Measurements from ENCODE around the gene DBP.
A peak's percentile ranks its signal among the peaks of the same experiment; 100 is the strongest.
"Not testable (repeated sequence)": the region's sequence is repeated elsewhere in the genome, so short reads cannot be mapped to it uniquely, and the experiment has no call there.

DBP gene

GRCh38 chr19:48636859-48637448 lies at the start of gene DBP:
TSS of gene DBP (minus strand) at chr19:48637379. CDS start at chr19:48636994, 385 bp downstream.
- peak; percentile 61 for DNase-seq

GRCh38 chr19:48686637-48687036 lies 49.5 kb upstream of the DBP start:
- DNase-seq = not testable (repeated sequence)

GRCh38 chr19:48686088-48686487 lies 48.9 kb upstream of the DBP start:
- peak; percentile 25 for DNase-seq

GRCh38 chr19:48685583-48685982 lies 48.4 kb upstream of the DBP start:
- no peak for DNase-seq

GRCh38 chr19:48683349-48683748 lies 46.2 kb upstream of the DBP start:
- DNase-seq = no peak

GRCh38 chr19:48681127-48681470 lies 43.9 kb upstream of the DBP start:
- DNase-seq = no peak

- DNase-seq = no peak
These were observed 43.4 kb upstream of the DBP start for GRCh38 chr19:48680436-48681126.

- not testable (repeated sequence) for DNase-seq
These were observed 42.8 kb upstream of the DBP start for GRCh38 chr19:48680006-48680405.

- no peak for DNase-seq
These were observed 41.0 kb upstream of the DBP start for GRCh38 chr19:48678201-48678600.

- peak; percentile 24 for DNase-seq
These were observed 39.7 kb upstream of the DBP start for GRCh38 chr19:48676887-48677286.

- DNase-seq = no peak
These were observed 39.3 kb upstream of the DBP start for GRCh38 chr19:48676487-48676886.

- peak; percentile 74 for DNase-seq
These were observed 38.0 kb upstream of the DBP start for GRCh38 chr19:48674921-48675824.

- DNase-seq = no peak
These were observed 37.1 kb upstream of the DBP start for GRCh38 chr19:48674216-48674809.

GRCh38 chr19:48673436-48674100 lies 36.4 kb upstream of the DBP start:
- no peak for DNase-seq

GRCh38 chr19:48672994-48673393 lies 35.8 kb upstream of the DBP start, which contains the start of gene NTN5:
TSS of gene NTN5 (minus strand) at chr19:48673017. CDS start at chr19:48670986, 2,031 bp downstream.
- DNase-seq = no peak

GRCh38 chr19:48671446-48671995 lies 34.3 kb upstream of the DBP start:
- no peak for DNase-seq

GRCh38 chr19:48670699-48671445 lies 33.7 kb upstream of the DBP start:
- DNase-seq = no peak

GRCh38 chr19:48669903-48670668 lies 32.9 kb upstream of the DBP start:
- no peak for DNase-seq

GRCh38 chr19:48668761-48669160 lies 31.6 kb upstream of the DBP start:
- DNase-seq = no peak

GRCh38 chr19:48668332-48668731 lies 31.2 kb upstream of the DBP start:
- no peak for DNase-seq

- DNase-seq = no peak
These were observed 28.6 kb upstream of the DBP start for GRCh38 chr19:48665786-48666185.
